K562 (cell line): ENCODE measurements around the gene CCNL2. TPM values are rescaled to one million over a fixed set of nuclear protein-coding genes. Genes with fewer than 3 reads are reported as not detected.
A peak's percentile ranks its signal among the peaks of the same experiment; 100 is the strongest.

Source experiments
- BCOR ChIP-seq: fragments of 450-650 bp; IDR thresholded peaks from 2 replicates; pipeline ENCODE4 v1.6.1; 2016
- CEBPZ ChIP-seq: fragments of 150-350 bp; IDR thresholded peaks from 2 replicates; pipeline ENCODE4 v1.6.1; 2014; ENCODE audit warnings: low read depth, mild to moderate bottlenecking, low read length, borderline replicate concordance
- CTBP1 ChIP-seq: fragments of 450-650 bp; IDR thresholded peaks from 2 replicates; pipeline ENCODE4 v1.6.1; 2016; ENCODE audit warnings: borderline replicate concordance
- DIDO1 ChIP-seq: fragments of 450-650 bp; IDR thresholded peaks from 2 replicates; pipeline ENCODE4 v1.6.1; 2016; ENCODE audit warnings: low read depth, missing biosample characterization, missing genetic modification characterization
- E2F4 ChIP-seq: sonication (generic); formaldehyde crosslinking; IDR thresholded peaks from 2 replicates; pipeline ENCODE4 v1.8.0; 2022; ENCODE audit warnings: mild to moderate bottlenecking, low read depth, missing genetic modification reagents
- E2F8 ChIP-seq: fragments of 450-650 bp; IDR thresholded peaks from 2 replicates; pipeline ENCODE4 v1.7.1; 2018; ENCODE audit warnings: mild to moderate bottlenecking, low read depth; ENCODE audit not compliant: partially characterized antibody
- ETV5 ChIP-seq: sonication (generic); formaldehyde crosslinking; IDR thresholded peaks from 2 replicates; pipeline ENCODE4 v1.4.0; 2020; ENCODE audit warnings: low read depth, mild to moderate bottlenecking, missing genetic modification reagents
- FOXA3 ChIP-seq, 2 experiments: fragments of 450-650 bp in 1 of 2; sonication (generic) in 1 of 2; formaldehyde crosslinking; IDR thresholded peaks in 1 of 2; conservative IDR thresholded peaks in 1 of 2; 2 replicates each; pipeline versions ENCODE4 v1.4.0 to v1.8.0; 2020 to 2022; ENCODE audit warnings: mild to moderate bottlenecking in 2 of 2, missing genetic modification reagents in 1 of 2
- HLTF ChIP-seq: fragments of 450-650 bp; IDR thresholded peaks from 2 replicates; pipeline ENCODE4 v1.6.1; 2016
- KDM2B ChIP-seq: fragments of 250-450 bp; sonication (Bioruptor Pico); IDR thresholded peaks from 2 replicates; pipeline ENCODE4 v1.8.0; 2021; ENCODE audit warnings: mild to moderate bottlenecking, moderate library complexity
- MTA2 ChIP-seq: fragments of 450-650 bp; IDR thresholded peaks from 2 replicates; pipeline ENCODE4 v1.6.1; 2016; ENCODE audit warnings: low read depth
- MXI1 ChIP-seq: IDR thresholded peaks from 2 replicates; pipeline ENCODE4 v1.6.1; 2011; ENCODE audit warnings: low read depth, mild to moderate bottlenecking, improper control_type of control experiment, low read length
- NCOR1 ChIP-seq: fragments of 450-650 bp; IDR thresholded peaks from 2 replicates; pipeline ENCODE4 v1.6.1; 2016; ENCODE audit warnings: mild to moderate bottlenecking, moderate library complexity
- NEUROD1 ChIP-seq: fragments of 150-350 bp; IDR thresholded peaks from 2 replicates; pipeline ENCODE4 v1.6.1; 2014; ENCODE audit warnings: borderline replicate concordance, low read length, low read depth; ENCODE audit not compliant: partially characterized antibody
- NR3C1 ChIP-seq: sonication (generic); formaldehyde crosslinking; IDR thresholded peaks from 2 replicates; pipeline ENCODE4 v1.8.1; 2022; ENCODE audit warnings: missing genetic modification reagents
- SIN3B ChIP-seq: fragments of 450-650 bp; IDR thresholded peaks from 2 replicates; pipeline ENCODE4 v1.6.1; 2017; ENCODE audit warnings: low read depth, mild to moderate bottlenecking, moderate library complexity
- SP2 ChIP-seq: IDR thresholded peaks from 2 replicates; pipeline ENCODE4 v1.6.1; 2011; ENCODE audit warnings: mild to moderate bottlenecking, low read depth, low read length, moderate library complexity; ENCODE audit not compliant: poor library complexity, severe bottlenecking; ENCODE audit errors: extremely low read depth
- TEAD2 ChIP-seq: fragments of 450-650 bp; IDR thresholded peaks from 2 replicates; pipeline ENCODE4 v1.6.1; 2016; ENCODE audit warnings: missing genetic modification characterization, control low read depth, missing compliant biosample characterization
- ZNF511 ChIP-seq: sonication (generic); formaldehyde crosslinking; IDR thresholded peaks from 2 replicates; pipeline ENCODE4 v1.8.0; 2022; ENCODE audit warnings: mild to moderate bottlenecking, missing genetic modification reagents
- ZNF583 ChIP-seq: fragments of 250-450 bp; sonication (Bioruptor Pico); IDR thresholded peaks from 2 replicates; pipeline ENCODE4 v1.4.0; 2020
- ZNF830 ChIP-seq: fragments of 250-450 bp; sonication (Bioruptor Pico); IDR thresholded peaks from 2 replicates; pipeline ENCODE4 v1.5.0; 2021; ENCODE audit warnings: mild to moderate bottlenecking
- polyA plus RNA-seq, 8 experiments: library from polyadenylated mRNA; depleted of rRNA in 4 of 8; stranded (reverse) in 5 of 8; unstranded in 3 of 8; fragments of >200 nt; fragmentation: Nextera tagmentation in 2 of 8; fragmentation: Illumina TruSeq in 1 of 8; extraction: Ambion mirVana in 2 of 8; extraction: Trizol in 1 of 8; gene quantifications; 2 replicates each; pipeline versions ENCODE4 v1.2.1 to v1.2.3, GENCODE V29; 2011 to 2014; ENCODE audit warnings: inconsistent platforms in 1 of 8, missing spikeins in 1 of 8
- total RNA-seq, 7 experiments: library from RNA; depleted of rRNA in 6 of 7; stranded (reverse); fragments of >200 nt in 6 of 7; fragmentation: Illumina TruSeq in 2 of 7; extraction: Trizol in 2 of 7; gene quantifications; 2 replicates each; pipeline versions ENCODE4 v1.2.1 to v1.2.3, GENCODE V29; 2011 to 2021; ENCODE audit warnings: low replicate concordance in 1 of 7

Gene CCNL2
- total and polyA plus RNA-seq, 9 of the 15 experiments (the other 6 are each of a cell fraction or from before 2014, with no cell fraction given), result 2.8 to 287 (median 94.5) TPM

- TF ChIP-seq CEBPZ (0 out of 2 replicates have a peak, but pooled peaks have one; percentile 34), MTA2 (no peak; the same call in 1 of the 2 replicates), NCOR1 (peak; percentile 63; the same call in 1 of the 2 replicates), FOXA3 (CRISPR knock-in tag; conservative IDR thresholded peaks at IDR 0.05 in 1 of 2, IDR thresholded peaks at IDR 0.05 in 1 of 2) (no peak), CTBP1 (peak; percentile 99), TEAD2 (no peak), ZNF583 (peak; percentile 91), NEUROD1 (peak; percentile 98), SIN3B (peak; percentile 98), BCOR (0 out of 2 replicates have a peak, but pooled peaks have one; percentile 13), ZNF511 (CRISPR knock-in tag) (peak; percentile 28), ZNF830 (CRISPR knock-in tag) (peak; percentile 80), DIDO1 (tag) (peak; percentile 93), E2F4 (peak; percentile 55; the same call in 1 of the 2 replicates), SP2 (no peak), MXI1 (0 out of 2 replicates have a peak, but pooled peaks have one; percentile 7), KDM2B (CRISPR knock-in tag) (peak; percentile 98), ETV5 (CRISPR knock-in tag) (peak; percentile 98), E2F8 (peak; percentile 99), HLTF (peak; percentile 81), NR3C1 (no peak)
These were observed 24.0 kb downstream of the CCNL2 start, which contains the start of gene AURKAIP1 (continued) for GRCh38 chr1:1374929-1375662.
